HFF-Myc (cell line): ENCODE data around the gene LUZP2.

Source experiments
- DNase-seq: peaks from one replicate; pipeline ENCODE4 v3.0.0-alpha.2; 2011; ENCODE audit warnings: low read depth; ENCODE audit errors: extremely low read depth
- H3K4me3 ChIP-seq: replicated peaks from 2 replicates; pipeline ENCODE4 v1.5.1; 2011; ENCODE audit warnings: low read depth, mild to moderate bottlenecking, control low read depth, low read length
- TF ChIP-seq, protein P1 (sequence below): IDR thresholded peaks from 2 replicates; pipeline ENCODE4 v1.5.1; 2012; ENCODE audit warnings: mild to moderate bottlenecking, low read depth, low read length, control low read depth; ENCODE audit errors: missing control alignments

Gene LUZP2

DNA sequence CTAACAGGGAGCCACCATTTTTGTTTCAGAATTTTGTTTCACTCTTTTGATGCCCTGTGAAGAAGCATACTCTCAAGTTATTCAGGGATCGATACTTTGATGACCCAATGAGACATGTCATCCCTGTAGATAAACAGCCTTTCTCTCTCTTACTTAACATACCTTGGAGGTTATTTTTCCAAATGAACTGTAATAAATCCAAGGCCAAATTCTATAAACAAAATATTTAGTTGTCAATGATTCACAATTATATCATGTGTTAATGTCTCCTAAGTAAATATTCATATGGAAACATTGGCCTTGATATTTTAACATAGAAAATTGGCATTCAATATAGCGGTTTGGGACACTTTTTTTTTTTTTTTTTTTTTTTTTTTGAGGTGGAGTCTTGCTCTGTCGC is 97.5 kb downstream of the LUZP2 start:
- DNase-seq: no peak
- no peak overlapping the region for H3K4me3 ChIP-seq
- TF ChIP-seq, protein P1, sequence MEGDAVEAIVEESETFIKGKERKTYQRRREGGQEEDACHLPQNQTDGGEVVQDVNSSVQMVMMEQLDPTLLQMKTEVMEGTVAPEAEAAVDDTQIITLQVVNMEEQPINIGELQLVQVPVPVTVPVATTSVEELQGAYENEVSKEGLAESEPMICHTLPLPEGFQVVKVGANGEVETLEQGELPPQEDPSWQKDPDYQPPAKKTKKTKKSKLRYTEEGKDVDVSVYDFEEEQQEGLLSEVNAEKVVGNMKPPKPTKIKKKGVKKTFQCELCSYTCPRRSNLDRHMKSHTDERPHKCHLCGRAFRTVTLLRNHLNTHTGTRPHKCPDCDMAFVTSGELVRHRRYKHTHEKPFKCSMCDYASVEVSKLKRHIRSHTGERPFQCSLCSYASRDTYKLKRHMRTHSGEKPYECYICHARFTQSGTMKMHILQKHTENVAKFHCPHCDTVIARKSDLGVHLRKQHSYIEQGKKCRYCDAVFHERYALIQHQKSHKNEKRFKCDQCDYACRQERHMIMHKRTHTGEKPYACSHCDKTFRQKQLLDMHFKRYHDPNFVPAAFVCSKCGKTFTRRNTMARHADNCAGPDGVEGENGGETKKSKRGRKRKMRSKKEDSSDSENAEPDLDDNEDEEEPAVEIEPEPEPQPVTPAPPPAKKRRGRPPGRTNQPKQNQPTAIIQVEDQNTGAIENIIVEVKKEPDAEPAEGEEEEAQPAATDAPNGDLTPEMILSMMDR: no peak

GRCh38 chr11:24598641-24599040 is 101.8 kb downstream of the LUZP2 start:
- H3K4me3 ChIP-seq: no peak overlapping the region
- TF ChIP-seq, protein P1: no peak
- DNase-seq: no peak

DNA sequence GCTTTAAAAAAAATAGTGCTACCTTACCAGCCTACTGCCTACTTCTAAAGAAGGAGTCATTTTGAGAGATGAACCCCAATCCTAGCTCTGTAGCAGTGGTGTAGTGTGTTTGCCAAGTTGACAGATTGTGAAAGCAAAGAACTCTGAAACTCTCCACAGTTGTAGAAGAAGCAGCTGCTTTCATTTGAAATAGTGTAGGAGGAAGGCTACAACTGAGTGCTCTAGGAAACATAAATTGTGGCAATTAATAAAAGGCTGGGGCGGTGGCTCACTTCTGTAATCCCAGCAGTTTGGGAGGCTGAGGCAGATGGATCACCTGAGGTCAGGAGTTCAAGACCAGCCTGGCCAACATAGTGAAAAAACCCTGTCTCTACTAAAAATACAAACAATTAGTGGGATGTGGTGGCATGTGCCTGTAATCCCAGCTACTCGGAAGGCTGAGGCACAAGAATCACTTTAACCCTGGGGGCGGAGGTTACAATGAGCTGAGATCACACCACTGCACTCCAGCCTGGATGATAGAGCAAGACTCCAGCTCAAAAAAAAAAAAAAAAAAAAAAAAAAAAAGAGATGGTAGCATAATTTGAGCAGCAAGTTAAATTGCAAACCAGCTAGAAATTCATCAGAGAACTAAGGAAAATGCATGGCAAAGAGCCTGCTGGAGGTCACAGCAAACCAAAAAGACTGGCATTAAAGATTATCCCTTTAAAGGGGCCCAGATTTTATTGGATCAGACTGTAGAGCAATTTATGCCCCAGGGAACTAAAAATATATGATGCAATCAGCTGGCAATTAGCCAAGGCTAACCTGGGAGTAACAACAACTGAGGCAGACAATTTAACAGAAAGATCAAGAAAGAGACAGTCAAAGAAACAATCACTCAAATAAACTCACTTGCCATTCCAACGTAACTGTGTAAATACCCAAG is 112.6 kb downstream of the LUZP2 start:
- H3K4me3 ChIP-seq: no peak overlapping the region
- DNase-seq: no peak
- TF ChIP-seq, protein P1: no peak

DNA sequence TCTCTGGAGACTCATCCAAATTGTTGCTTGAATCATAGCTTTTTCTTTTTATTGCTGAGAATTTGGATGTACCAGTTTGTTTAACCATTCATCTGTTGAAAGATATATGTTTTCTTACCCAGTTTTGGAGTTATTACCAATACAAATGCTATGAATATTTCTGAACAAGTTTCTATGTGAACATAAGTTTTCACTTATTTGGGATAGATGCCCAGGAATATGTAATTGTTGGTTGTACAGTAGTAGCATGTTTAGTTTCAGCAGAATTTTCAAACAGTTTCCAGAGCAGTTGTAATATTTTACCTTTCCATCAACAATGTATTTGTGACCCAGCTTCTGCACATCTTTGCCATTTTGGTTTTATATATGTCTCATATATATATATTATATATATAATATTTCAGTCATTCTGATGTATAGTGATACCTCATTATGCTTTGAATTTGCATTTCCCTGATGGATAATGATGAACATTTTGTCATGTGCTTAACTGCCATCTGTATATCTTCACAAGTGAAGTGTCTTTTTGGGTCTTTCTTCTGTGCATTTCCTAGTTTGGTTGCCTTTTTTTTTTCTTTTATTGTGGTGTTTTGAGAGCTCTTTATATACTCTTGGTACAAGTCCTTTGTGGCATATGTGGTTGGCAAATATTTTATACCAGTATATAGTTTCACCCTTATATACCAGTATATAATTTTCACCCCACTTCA is 118.8 kb downstream of the LUZP2 start:
- TF ChIP-seq, protein P1: no peak
- no peak for DNase-seq
- no peak overlapping the region for H3K4me3 ChIP-seq

DNA sequence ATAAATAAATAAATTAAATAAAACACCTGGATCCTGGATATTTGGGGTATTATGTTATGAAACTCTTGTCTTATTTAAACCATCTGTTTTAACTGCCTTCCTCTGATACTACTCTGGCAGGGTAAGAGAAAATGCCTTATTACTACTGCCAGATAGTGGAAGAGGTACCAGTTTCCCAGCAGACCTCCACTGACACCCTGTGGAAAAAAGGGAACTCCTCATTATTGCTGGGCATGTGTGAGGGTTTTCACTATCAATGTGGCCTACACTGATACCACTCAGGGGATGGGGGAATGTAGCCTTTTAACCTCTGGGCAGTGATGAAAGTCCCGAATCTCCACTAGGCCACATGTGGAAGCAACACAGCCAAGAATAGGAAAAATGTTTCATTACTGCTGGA is 121.0 kb downstream of the LUZP2 start:
- no peak for DNase-seq
- TF ChIP-seq, protein P1: no peak

DNA sequence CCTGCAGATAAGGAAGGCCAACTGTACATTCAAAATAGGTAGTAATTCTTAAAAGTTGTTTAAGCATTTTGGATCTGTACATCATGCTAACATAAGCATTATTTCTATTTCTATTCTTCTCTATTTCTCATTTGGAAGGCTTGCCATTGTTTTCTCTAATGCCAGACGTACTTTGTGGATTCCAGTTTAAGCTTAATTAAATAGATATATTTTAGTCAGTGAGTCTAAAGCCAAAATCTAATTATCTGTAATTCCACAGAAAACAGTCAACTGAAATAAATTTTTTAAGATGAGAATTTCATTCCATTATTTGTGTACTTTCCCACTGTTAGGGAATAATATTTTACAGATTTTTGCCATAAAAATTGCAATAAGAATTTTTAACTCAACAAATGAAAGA is 123.0 kb downstream of the LUZP2 start:
- H3K4me3 ChIP-seq: no peak overlapping the region
- no peak for DNase-seq
- TF ChIP-seq, protein P1: no peak

More for the DNA sequence above, 121.0 kb downstream of the LUZP2 start:
- no peak overlapping the region for H3K4me3 ChIP-seq
